ENCODE data around the gene WWOX. TPM values are rescaled to one million over a fixed set of nuclear protein-coding genes. Genes with fewer than 3 reads are reported as not detected.

Gene WWOX
- total and polyA plus RNA-seq, 2 donors (not counting 3 experiments of a cell fraction or from before 2014, with no cell fraction given): 6.2 to 12.5 TPM

- ChIA-PET POLR2A (no interaction called here), CTCF (no interaction called here)
- no peaks in the 10 kb centered on the region for H3K9me1 ChIP-seq (replicated peaks; ENCODE audit: control insufficient read depth, extremely low read depth, insufficient read depth, low read length)
- no TSS peak for BruUV-seq (replicated peaks)
- dilution Hi-C loops (cut with MboI; ENCODE audit: extremely low pct_ligation_motif_present, low sequenced_read_pairs) (no loop called here), intact Hi-C loops (cut with micrococcal nuclease) (no loop called here)
- DNase-seq (ENCODE audit: low read depth, low spot score) (no peak), FAIRE-seq (no peak)
- no peaks in the 10 kb centered on the region for H3K27me3 ChIP-seq (ENCODE audit: control insufficient read depth in 2 of 2, insufficient read depth in 2 of 2, low read length in 2 of 2)
- no peak overlapping the region for H3K9ac ChIP-seq (replicated peaks; ENCODE audit: extremely low read depth, insufficient read depth, low read length)
- H4K20me1 ChIP-seq (replicated peaks; ENCODE audit: control insufficient read depth, extremely low read depth, insufficient read depth, low read length): no peaks in the 10 kb centered on the region
- no peak for TF ChIP-seq POLR2A (IDR thresholded peaks at IDR 0.05; ENCODE audit: low read depth, low read length)
- TF ChIP-seq EZH2 (IDR thresholded peaks at IDR 0.05; ENCODE audit: borderline replicate concordance, low read depth, low read length, severe bottlenecking): no peak
- TF ChIP-seq POLR2AphosphoS5 (IDR thresholded peaks at IDR 0.05; ENCODE audit: insufficient read depth, low read depth, low read length): no peak
- TF ChIP-seq GATA2 (IDR thresholded peaks at IDR 0.05; ENCODE audit: insufficient read depth, insufficient read length, low read depth, low read length): no peak
- no peak for TF ChIP-seq MYC (IDR thresholded peaks at IDR 0.05; ENCODE audit: low read depth, low read length)
- no peak for TF ChIP-seq FOS (IDR thresholded peaks at IDR 0.05; ENCODE audit: borderline replicate concordance, insufficient read depth, low read length)
- TF ChIP-seq CTCF (IDR thresholded peaks at IDR 0.05; ENCODE audit: extremely low read depth in 1 of 2, insufficient read depth in 1 of 2, low read depth in 1 of 2, low read length in 2 of 2): no peak
- no peak overlapping the region for H2AFZ ChIP-seq (ENCODE audit: low read depth, low read length)
- peaks cover 5% of the 10 kb centered on the region for H3K9me3 ChIP-seq (replicated peaks; ENCODE audit: control insufficient read depth, insufficient read depth, low read length)
- no peaks in the 10 kb centered on the region for H3K4me1 ChIP-seq (ENCODE audit: control insufficient read depth, extremely low read depth, insufficient read depth, low read length)
- no peak overlapping the region for H3K27ac ChIP-seq (ENCODE audit: insufficient read depth, low read depth, low read length)
- no peak overlapping the region for H3K4me3 ChIP-seq (replicated peaks in 1 of 3; ENCODE audit: insufficient read depth in 1 of 3, low read depth in 1 of 3, low read length in 3 of 3)
- H3K36me3 ChIP-seq (ENCODE audit: control insufficient read depth in 2 of 2, extremely low read depth in 1 of 2, insufficient read depth in 2 of 2, low read length in 2 of 2): no peaks in the 10 kb centered on the region
- H3K4me2 ChIP-seq (ENCODE audit: insufficient read depth, low read length): no peak overlapping the region
- no peaks in the 10 kb centered on the region for H3K79me2 ChIP-seq (ENCODE audit: control insufficient read depth, insufficient read depth, low read length)
Observed at GRCh38 chr16:78900044-78900811, 800.8 kb downstream of the WWOX start.
